HEK293T (cell line): ENCODE data around the gene LZTS3.

Experiments used
- CTCF ChIA-PET: fragments of 350-600 bp; formaldehyde crosslinking; extraction: SDS; loops from one replicate; lab custom pipeline; 2021; ENCODE audit warnings: antibody characterized with exemption, inconsistent platforms; lab: Yijun Ruan, JAX
- POLR2A ChIA-PET: fragments of 350-600 bp; formaldehyde crosslinking; extraction: SDS; loops from one replicate; lab custom pipeline; 2020; ENCODE audit warnings: antibody characterized with exemption, inconsistent platforms; lab: Yijun Ruan, JAX
- DNase-seq: peaks from one replicate; pipeline ENCODE4 v3.0.0; 2012; ENCODE audit warnings: mixed read lengths; ENCODE audit errors: extremely low spot score
- ARNT ChIP-seq: fragments of 450-650 bp; IDR thresholded peaks from 2 replicates; pipeline ENCODE4 v1.6.1; 2017; ENCODE audit warnings: mild to moderate bottlenecking
- BHLHE40 ChIP-seq: fragments of 450-650 bp; IDR thresholded peaks from 2 replicates; pipeline ENCODE4 v1.6.1; 2016; ENCODE audit warnings: mild to moderate bottlenecking, moderate library complexity, borderline replicate concordance
- CTBP1 ChIP-seq: fragments of 450-650 bp; IDR thresholded peaks from 2 replicates; pipeline ENCODE4 v1.6.1; 2016; ENCODE audit warnings: borderline replicate concordance
- ELF4 ChIP-seq: fragments of 450-650 bp; IDR thresholded peaks from 2 replicates; pipeline ENCODE4 v1.6.1; 2017; ENCODE audit warnings: antibody characterized with exemption
- FOXA1 ChIP-seq: fragments of 450-650 bp; IDR thresholded peaks from 2 replicates; pipeline ENCODE4 v1.6.1; 2016; ENCODE audit warnings: mild to moderate bottlenecking
- FOXK2 ChIP-seq: fragments of 450-650 bp; IDR thresholded peaks from 2 replicates; pipeline ENCODE4 v1.6.1; 2016; ENCODE audit warnings: mild to moderate bottlenecking
- FOXM1 ChIP-seq: fragments of 450-650 bp; IDR thresholded peaks from 2 replicates; pipeline ENCODE4 v1.6.1; 2017; ENCODE audit warnings: mild to moderate bottlenecking, borderline replicate concordance
- HDGF ChIP-seq: fragments of 450-650 bp; IDR thresholded peaks from 2 replicates; pipeline ENCODE4 v1.6.1; 2017; ENCODE audit warnings: antibody characterized with exemption, borderline replicate concordance
- L3MBTL2 ChIP-seq: fragments of 450-650 bp; conservative IDR thresholded peaks from 2 replicates; pipeline ENCODE4 v1.6.1; 2016; ENCODE audit warnings: mild to moderate bottlenecking
- LEF1 ChIP-seq: fragments of 450-650 bp; IDR thresholded peaks from 2 replicates; pipeline ENCODE4 v1.6.1; 2017; ENCODE audit warnings: mild to moderate bottlenecking, borderline replicate concordance
- NFRKB ChIP-seq: fragments of 450-650 bp; IDR thresholded peaks from 2 replicates; pipeline ENCODE4 v1.6.1; 2016; ENCODE audit warnings: mild to moderate bottlenecking, moderate library complexity
- PKNOX1 ChIP-seq: fragments of 450-650 bp; IDR thresholded peaks from 2 replicates; pipeline ENCODE4 v1.6.1; 2016
- SP1 ChIP-seq: fragments of 450-650 bp; IDR thresholded peaks from 2 replicates; pipeline ENCODE4 v1.6.1; 2017
- SUZ12 ChIP-seq: fragments of 450-650 bp; IDR thresholded peaks from 2 replicates; pipeline ENCODE4 v1.6.1; 2016; ENCODE audit warnings: mild to moderate bottlenecking
- TARDBP ChIP-seq: fragments of 450-650 bp; IDR thresholded peaks from 2 replicates; pipeline ENCODE4 v1.6.1; 2016
- ZNF384 ChIP-seq: fragments of 450-650 bp; IDR thresholded peaks from 2 replicates; pipeline ENCODE4 v1.6.1; 2016

Gene LZTS3

GRCh38 chr20:3165473-3166337 is 7.6 kb downstream of the LZTS3 start:
- no peak for DNase-seq
- TF ChIP-seq FOXA1 (no peak), PKNOX1 (no peak), ARNT (no peak)
- POLR2A ChIA-PET: no interaction called here
- CTCF ChIA-PET: no interaction called here

- ChIA-PET POLR2A (no interaction called here), CTCF (no interaction called here)
- no peak for TF ChIP-seq HDGF
- TF ChIP-seq SP1: no peak
- no peak for TF ChIP-seq NFRKB
- TF ChIP-seq PKNOX1: no peak
- no peak for TF ChIP-seq ZNF384
- no peak for TF ChIP-seq BHLHE40
- no peak for TF ChIP-seq TARDBP
- TF ChIP-seq LEF1: no peak
- TF ChIP-seq FOXA1: no peak
- no peak for TF ChIP-seq ARNT
- no peak for TF ChIP-seq FOXM1
- TF ChIP-seq L3MBTL2: no peak
- no peak for TF ChIP-seq FOXK2
- TF ChIP-seq SUZ12: no peak
- no peak for TF ChIP-seq CTBP1
- TF ChIP-seq ELF4: no peak
- DNase-seq: no peak
Observed at GRCh38 chr20:3164763-3165410, 8.5 kb downstream of the LZTS3 start.

GRCh38 chr20:3164043-3164762 is 9.1 kb downstream of the LZTS3 start:
- TF ChIP-seq SUZ12 (no peak), PKNOX1 (no peak), SP1 (no peak), ZNF384 (no peak), CTBP1 (no peak), BHLHE40 (no peak), L3MBTL2 (no peak), TARDBP (no peak), ARNT (no peak)
- DNase-seq: no peak
- ChIA-PET CTCF (no interaction called here), POLR2A (interaction anchor here (0.6 kb wide), 1 partner anchor 543 kb away, joined by 4 read pairs; no protein-coding TSS in a partner anchor)

GRCh38 chr20:3163099-3164042 is 10.0 kb downstream of the LZTS3 start:
- no peak for DNase-seq
- ChIA-PET CTCF (no interaction called here), POLR2A (interaction anchor here (0.6 to 1.0 kb wide), 3 partner anchors 10 to 544 kb away, joined by 3 to 4 read pairs (median 4); partner anchors contain the start of gene LZTS3)
- TF ChIP-seq CTBP1 (no peak), TARDBP (no peak), PKNOX1 (no peak), FOXA1 (no peak), L3MBTL2 (no peak), SUZ12 (no peak), ARNT (no peak), HDGF (no peak), SP1 (no peak), LEF1 (no peak), NFRKB (no peak), FOXK2 (no peak), BHLHE40 (no peak), ZNF384 (no peak)
